ENCODE data around the gene RBPJ.

The RBPJ gene

GRCh38 chr4:26413582-26413981 is 92.8 kb downstream of the RBPJ start:
- no peak for DNase-seq (ENCODE audit: low read depth in 3 of 3, low spot score in 1 of 3)

GRCh38 chr4:26418107-26418506 is 97.3 kb downstream of the RBPJ start:
- no peak for DNase-seq (ENCODE audit: low read depth in 3 of 3, low spot score in 1 of 3)

GRCh38 chr4:26418850-26419249 is 98.0 kb downstream of the RBPJ start:
- no peak for DNase-seq (ENCODE audit: low read depth in 3 of 3, low spot score in 1 of 3)

GRCh38 chr4:26420438-26420837 is 99.6 kb downstream of the RBPJ start:
- no peak for DNase-seq (ENCODE audit: low read depth in 3 of 3, low spot score in 1 of 3)

- DNase-seq (ENCODE audit: low read depth in 3 of 3, low spot score in 1 of 3) = no peak
Observed at GRCh38 chr4:26420913-26421312, 100.1 kb downstream of the RBPJ start.

- DNase-seq (ENCODE audit: low read depth in 3 of 3, low spot score in 1 of 3) = no peak
Observed at GRCh38 chr4:26424153-26424552, 103.3 kb downstream of the RBPJ start.

GRCh38 chr4:26424838-26425237 is 104.0 kb downstream of the RBPJ start:
- no peak for DNase-seq (ENCODE audit: low read depth in 3 of 3, low spot score in 1 of 3)

GRCh38 chr4:26425953-26426352 is 105.1 kb downstream of the RBPJ start:
- no peak for DNase-seq (ENCODE audit: low read depth in 3 of 3, low spot score in 1 of 3)

GRCh38 chr4:26426892-26427291 is 106.1 kb downstream of the RBPJ start:
- DNase-seq (ENCODE audit: low read depth in 3 of 3, low spot score in 1 of 3) = no peak

GRCh38 chr4:26429910-26430309 is 109.1 kb downstream of the RBPJ start:
- DNase-seq (ENCODE audit: low read depth in 3 of 3, low spot score in 1 of 3) = no peak

GRCh38 chr4:26431461-26432180 is 110.8 kb downstream of the RBPJ start:
- no peak for DNase-seq (ENCODE audit: low read depth in 3 of 3, low spot score in 1 of 3)

GRCh38 chr4:26432419-26432818 is 111.6 kb downstream of the RBPJ start:
- DNase-seq (ENCODE audit: low read depth in 3 of 3, low spot score in 1 of 3) = no peak

- no peak for DNase-seq (ENCODE audit: low read depth in 3 of 3, low spot score in 1 of 3)
Observed at GRCh38 chr4:26433556-26433955, 112.7 kb downstream of the RBPJ start.

GRCh38 chr4:26434030-26434639 is 113.3 kb downstream of the RBPJ start:
- DNase-seq (ENCODE audit: low read depth in 3 of 3, low spot score in 1 of 3) = no peak

- no peak for DNase-seq (ENCODE audit: low read depth in 3 of 3, low spot score in 1 of 3)
Observed at GRCh38 chr4:26441102-26441501, 120.3 kb downstream of the RBPJ start.

GRCh38 chr4:26441771-26442170 is 121.0 kb downstream of the RBPJ start:
- DNase-seq (ENCODE audit: low read depth in 3 of 3, low spot score in 1 of 3) = no peak

- DNase-seq (ENCODE audit: low read depth in 3 of 3, low spot score in 1 of 3) = no peak
Observed at GRCh38 chr4:26447378-26447777, 126.6 kb downstream of the RBPJ start.

GRCh38 chr4:26450418-26450817 is 129.6 kb downstream of the RBPJ start:
- DNase-seq (ENCODE audit: low read depth in 3 of 3, low spot score in 1 of 3) = no peak

GRCh38 chr4:26451597-26451996 is 130.8 kb downstream of the RBPJ start:
- DNase-seq (ENCODE audit: low read depth in 3 of 3, low spot score in 1 of 3) = no peak

- no peak for DNase-seq (ENCODE audit: low read depth in 3 of 3, low spot score in 1 of 3)
Observed at GRCh38 chr4:26452565-26453531, 132.0 kb downstream of the RBPJ start.

GRCh38 chr4:26454961-26455360 is 134.1 kb downstream of the RBPJ start:
- no peak for DNase-seq (ENCODE audit: low read depth in 3 of 3, low spot score in 1 of 3)

- no peak for DNase-seq (ENCODE audit: low read depth in 3 of 3, low spot score in 1 of 3)
Observed at GRCh38 chr4:26455571-26455970, 134.8 kb downstream of the RBPJ start.

Measured in stimulated activated CD4-positive, alpha-beta T cell treated with anti-CD3 and anti-CD28 coated beads, TNF-alpha, amount 100 ng/mL, for 1 hour (primary cell).